ENCODE data around the gene TBC1D9.

GRCh38 chr4:140753329-140753728 is 2.9 kb downstream of the TBC1D9 start:
- TF ChIP-seq ZBTB7A (tag by site-specific recombination; IDR thresholded peaks at IDR 0.05; ENCODE audit: low read depth) = no peak
- no peak for TF ChIP-seq HOXA7 (CRISPR knock-in tag; IDR thresholded peaks at IDR 0.05; ENCODE audit: borderline replicate concordance)
- TF ChIP-seq ZNF580 (tag by site-specific recombination; IDR thresholded peaks at IDR 0.05) = no peak
- TF ChIP-seq SCRT2 (tag by site-specific recombination; IDR thresholded peaks at IDR 0.05) = no peak
- TF ChIP-seq, protein P1, sequence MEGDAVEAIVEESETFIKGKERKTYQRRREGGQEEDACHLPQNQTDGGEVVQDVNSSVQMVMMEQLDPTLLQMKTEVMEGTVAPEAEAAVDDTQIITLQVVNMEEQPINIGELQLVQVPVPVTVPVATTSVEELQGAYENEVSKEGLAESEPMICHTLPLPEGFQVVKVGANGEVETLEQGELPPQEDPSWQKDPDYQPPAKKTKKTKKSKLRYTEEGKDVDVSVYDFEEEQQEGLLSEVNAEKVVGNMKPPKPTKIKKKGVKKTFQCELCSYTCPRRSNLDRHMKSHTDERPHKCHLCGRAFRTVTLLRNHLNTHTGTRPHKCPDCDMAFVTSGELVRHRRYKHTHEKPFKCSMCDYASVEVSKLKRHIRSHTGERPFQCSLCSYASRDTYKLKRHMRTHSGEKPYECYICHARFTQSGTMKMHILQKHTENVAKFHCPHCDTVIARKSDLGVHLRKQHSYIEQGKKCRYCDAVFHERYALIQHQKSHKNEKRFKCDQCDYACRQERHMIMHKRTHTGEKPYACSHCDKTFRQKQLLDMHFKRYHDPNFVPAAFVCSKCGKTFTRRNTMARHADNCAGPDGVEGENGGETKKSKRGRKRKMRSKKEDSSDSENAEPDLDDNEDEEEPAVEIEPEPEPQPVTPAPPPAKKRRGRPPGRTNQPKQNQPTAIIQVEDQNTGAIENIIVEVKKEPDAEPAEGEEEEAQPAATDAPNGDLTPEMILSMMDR (tag by site-specific recombination; IDR thresholded peaks at IDR 0.05) = no peak

All from HEK293 (cell line).